ENCODE results near the gene CLDN1.

Gene CLDN1

GRCh38 chr3:190369668-190370295 is 47.5 kb upstream of the CLDN1 start:
- H3K9me2 ChIP-seq (ENCODE audit: low read depth, low read length): no peaks in the 10 kb centered on the region
- H3F3A ChIP-seq (ENCODE audit: insufficient read depth, low read length): no peaks in the 10 kb centered on the region
- H3K79me2 ChIP-seq (ENCODE audit: insufficient read depth, low read length): no peaks in the 10 kb centered on the region
- H2AFZ ChIP-seq (ENCODE audit: low read length): no peak overlapping the region
- no peak overlapping the region for H3K27ac ChIP-seq (ENCODE audit: low read depth, low read length, poor library complexity, severe bottlenecking)
- TF ChIP-seq CTCF (IDR thresholded peaks at IDR 0.05; ENCODE audit: low read length) (no peak), EZH2 (IDR thresholded peaks at IDR 0.05; ENCODE audit: borderline replicate concordance, low read length) (no peak)
- no peak overlapping the region for H3K4me2 ChIP-seq (ENCODE audit: low read length)
- H3K4me1 ChIP-seq (ENCODE audit: insufficient read depth, low read length, severe bottlenecking): no peaks in the 10 kb centered on the region
- no peak overlapping the region for H3K4me3 ChIP-seq (ENCODE audit: low read depth, low read length, poor library complexity, severe bottlenecking)
- no peaks in the 10 kb centered on the region for H3K36me3 ChIP-seq (ENCODE audit: insufficient read depth, low read length)
- no peaks in the 10 kb centered on the region for H3K9me3 ChIP-seq (ENCODE audit: low read length)
- H3K27me3 ChIP-seq (ENCODE audit: insufficient read depth, low read length): no peaks in the 10 kb centered on the region
- no peaks in the 10 kb centered on the region for H4K20me1 ChIP-seq (ENCODE audit: insufficient read depth, low read length)
- no peak overlapping the region for H3K9ac ChIP-seq (ENCODE audit: low read length)

- no peaks in the 10 kb centered on the region for H3F3A ChIP-seq (ENCODE audit: insufficient read depth, low read length)
- H3K4me1 ChIP-seq (ENCODE audit: insufficient read depth, low read length, severe bottlenecking): no peaks in the 10 kb centered on the region
- no peaks in the 10 kb centered on the region for H3K27me3 ChIP-seq (ENCODE audit: insufficient read depth, low read length)
- no peaks in the 10 kb centered on the region for H3K36me3 ChIP-seq (ENCODE audit: insufficient read depth, low read length)
- H3K9me3 ChIP-seq (ENCODE audit: low read length): no peaks in the 10 kb centered on the region
- H3K9ac ChIP-seq (ENCODE audit: low read length): no peak overlapping the region
- no peak overlapping the region for H2AFZ ChIP-seq (ENCODE audit: low read length)
- TF ChIP-seq EZH2 (IDR thresholded peaks at IDR 0.05; ENCODE audit: borderline replicate concordance, low read length) (no peak), CTCF (IDR thresholded peaks at IDR 0.05; ENCODE audit: low read length) (no peak)
- H3K27ac ChIP-seq (ENCODE audit: low read depth, low read length, poor library complexity, severe bottlenecking): no peak overlapping the region
- H3K79me2 ChIP-seq (ENCODE audit: insufficient read depth, low read length): no peaks in the 10 kb centered on the region
- H4K20me1 ChIP-seq (ENCODE audit: insufficient read depth, low read length): no peaks in the 10 kb centered on the region
- H3K4me2 ChIP-seq (ENCODE audit: low read length): no peak overlapping the region
- no peaks in the 10 kb centered on the region for H3K9me2 ChIP-seq (ENCODE audit: low read depth, low read length)
- H3K4me3 ChIP-seq (ENCODE audit: low read depth, low read length, poor library complexity, severe bottlenecking): no peak overlapping the region
Measured at GRCh38 chr3:190368881-190369280, 46.6 kb upstream of the CLDN1 start.

- Histone ChIP-seq H3K27me3 (ENCODE audit: insufficient read depth, low read length) (no peaks in the 10 kb centered on the region), H3K27ac (ENCODE audit: low read depth, low read length, poor library complexity, severe bottlenecking) (no peak overlapping the region), H4K20me1 (ENCODE audit: insufficient read depth, low read length) (no peaks in the 10 kb centered on the region), H3K4me1 (ENCODE audit: insufficient read depth, low read length, severe bottlenecking) (no peaks in the 10 kb centered on the region), H3F3A (ENCODE audit: insufficient read depth, low read length) (no peaks in the 10 kb centered on the region), H3K4me2 (ENCODE audit: low read length) (no peak overlapping the region), H3K9me2 (ENCODE audit: low read depth, low read length) (no peaks in the 10 kb centered on the region), H3K9me3 (ENCODE audit: low read length) (no peaks in the 10 kb centered on the region), H3K36me3 (ENCODE audit: insufficient read depth, low read length) (no peaks in the 10 kb centered on the region), H3K4me3 (ENCODE audit: low read depth, low read length, poor library complexity, severe bottlenecking) (no peak overlapping the region), H3K79me2 (ENCODE audit: insufficient read depth, low read length) (no peaks in the 10 kb centered on the region), H3K9ac (ENCODE audit: low read length) (no peak overlapping the region), H2AFZ (ENCODE audit: low read length) (no peak overlapping the region)
- TF ChIP-seq CTCF (IDR thresholded peaks at IDR 0.05; ENCODE audit: low read length) (no peak), EZH2 (IDR thresholded peaks at IDR 0.05; ENCODE audit: borderline replicate concordance, low read length) (no peak)
Measured at GRCh38 chr3:190366133-190366532, 43.9 kb upstream of the CLDN1 start.
